ENCODE measurements around the gene COL11A2.
"Not testable (repeated sequence)": the region's sequence is repeated elsewhere in the genome, so short reads cannot be mapped to it uniquely, and the experiment has no call there.

The COL11A2 gene

DNA sequence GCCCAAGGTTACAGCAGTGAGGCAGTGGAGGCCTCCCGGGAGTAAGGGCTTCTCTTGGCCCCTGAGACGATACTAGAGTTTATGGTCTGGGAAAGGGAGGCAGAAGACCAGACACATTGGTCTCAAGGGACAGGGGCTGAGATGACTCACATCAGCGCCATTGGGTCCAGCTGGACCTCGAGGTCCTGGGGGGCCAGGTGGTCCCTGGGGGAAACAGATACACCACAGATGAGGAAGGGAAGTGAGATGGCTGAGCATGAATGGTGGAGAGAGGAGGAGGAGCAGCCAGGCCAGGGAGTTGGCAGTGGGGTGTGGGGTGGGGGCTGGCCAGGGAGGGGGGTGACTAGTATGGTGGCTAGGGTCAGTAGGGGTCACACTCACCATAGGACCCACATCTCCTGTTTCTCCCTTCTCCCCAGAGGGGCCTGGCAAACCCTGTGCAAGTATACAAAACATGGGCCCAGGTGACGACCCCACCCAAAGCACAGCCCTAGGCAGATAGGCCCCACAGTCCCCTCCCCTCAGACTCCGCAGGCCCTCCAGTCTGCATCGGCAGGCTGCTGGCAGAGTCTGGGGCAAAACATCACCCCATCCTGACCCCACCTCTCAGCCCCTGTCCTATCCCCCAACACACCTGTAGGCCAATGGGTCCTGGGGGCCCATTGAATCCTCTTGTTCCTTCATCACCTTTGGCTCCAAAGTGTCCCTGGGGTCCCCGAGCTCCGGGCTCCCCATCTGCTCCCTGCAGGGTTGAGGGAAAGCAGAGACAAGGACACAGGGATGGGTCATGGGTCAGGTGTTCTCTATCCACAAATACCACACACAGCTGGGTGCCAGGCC is 21.9 kb downstream of the COL11A2 start:
- no peak for DNase-seq

GRCh38 chr6:33169291-33170175 is 22.7 kb downstream of the COL11A2 start:
- no peak for DNase-seq

DNA sequence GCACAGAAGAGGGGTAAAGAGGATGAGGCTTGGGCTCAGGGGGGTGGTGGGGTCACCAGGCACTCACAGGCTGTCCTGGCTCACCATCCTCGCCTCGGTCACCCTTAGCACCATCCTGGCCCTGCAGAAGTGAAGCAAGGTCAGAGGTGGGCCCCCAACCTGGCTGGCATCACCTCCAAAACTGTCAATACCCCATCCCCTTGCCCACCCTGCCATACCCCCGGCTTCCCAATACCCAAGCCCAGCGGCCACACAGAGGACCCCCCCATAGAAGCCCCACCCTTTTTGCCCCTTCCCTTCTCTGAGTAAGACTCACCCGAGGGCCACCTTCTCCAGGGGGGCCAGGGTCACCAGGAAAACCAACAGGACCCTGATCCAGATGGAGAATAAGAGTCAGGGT is 23.6 kb downstream of the COL11A2 start:
- DNase-seq: no peak

GRCh38 chr6:33168284-33168601 is 24.0 kb downstream of the COL11A2 start:
- DNase-seq: no peak

- DNase-seq: no peak
Observed at GRCh38 chr6:33167374-33168283, 24.6 kb downstream of the COL11A2 start.

GRCh38 chr6:33166811-33167210 is 25.5 kb downstream of the COL11A2 start:
- no peak for DNase-seq

DNA sequence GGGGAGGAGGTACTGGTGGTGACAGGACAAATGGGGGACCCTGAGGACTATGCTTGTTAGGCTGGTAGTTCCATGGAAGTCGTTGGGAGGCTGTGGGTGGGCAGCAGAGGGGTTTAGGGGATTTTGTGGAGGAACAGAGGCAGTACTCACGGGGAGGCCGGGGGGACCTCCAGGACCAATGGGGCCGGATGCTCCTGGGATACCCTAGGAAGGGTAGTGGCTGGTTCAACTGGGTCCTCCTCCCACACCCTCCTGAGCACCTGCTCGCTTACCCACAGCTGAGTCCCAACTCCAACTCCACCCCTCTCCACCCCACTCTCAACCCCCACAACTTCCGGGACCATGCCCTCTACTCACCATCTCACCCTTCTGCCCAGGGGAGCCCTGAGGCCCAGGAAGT is 25.9 kb downstream of the COL11A2 start:
- DNase-seq: no peak

DNA sequence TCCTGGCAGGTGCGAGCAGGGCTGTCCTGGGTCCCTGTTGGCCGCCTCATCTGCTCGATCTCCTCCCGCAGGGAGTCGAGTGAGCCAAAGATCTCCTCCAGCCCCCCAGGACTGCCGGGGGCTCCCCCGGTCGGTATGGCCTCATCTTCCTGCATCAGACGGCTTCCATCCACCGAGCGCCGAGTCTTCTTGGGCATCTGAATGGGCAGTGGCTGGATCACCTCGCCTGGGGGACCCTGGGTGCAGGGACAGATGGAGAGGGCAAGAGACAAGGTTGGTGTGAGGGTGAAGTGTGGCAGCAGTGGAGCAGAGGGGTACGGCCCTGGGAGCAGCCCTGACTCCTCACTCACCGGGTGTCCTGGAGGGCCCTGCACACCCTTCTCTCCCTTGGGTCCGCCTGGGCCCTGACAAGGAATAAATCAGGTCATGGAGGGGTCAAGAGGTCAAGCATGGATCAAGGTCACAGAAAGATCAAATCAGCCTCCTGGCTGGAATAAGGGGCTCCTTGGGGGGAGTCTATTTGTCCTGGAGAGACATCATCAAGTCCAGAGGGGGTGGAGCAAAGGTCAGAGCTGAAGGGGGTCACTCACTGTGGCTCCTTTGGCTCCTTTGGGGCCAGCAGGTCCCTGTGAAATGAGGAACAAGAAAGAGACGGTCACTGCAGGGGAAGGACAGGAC is 26.5 kb downstream of the COL11A2 start:
- DNase-seq: no peak

DNA sequence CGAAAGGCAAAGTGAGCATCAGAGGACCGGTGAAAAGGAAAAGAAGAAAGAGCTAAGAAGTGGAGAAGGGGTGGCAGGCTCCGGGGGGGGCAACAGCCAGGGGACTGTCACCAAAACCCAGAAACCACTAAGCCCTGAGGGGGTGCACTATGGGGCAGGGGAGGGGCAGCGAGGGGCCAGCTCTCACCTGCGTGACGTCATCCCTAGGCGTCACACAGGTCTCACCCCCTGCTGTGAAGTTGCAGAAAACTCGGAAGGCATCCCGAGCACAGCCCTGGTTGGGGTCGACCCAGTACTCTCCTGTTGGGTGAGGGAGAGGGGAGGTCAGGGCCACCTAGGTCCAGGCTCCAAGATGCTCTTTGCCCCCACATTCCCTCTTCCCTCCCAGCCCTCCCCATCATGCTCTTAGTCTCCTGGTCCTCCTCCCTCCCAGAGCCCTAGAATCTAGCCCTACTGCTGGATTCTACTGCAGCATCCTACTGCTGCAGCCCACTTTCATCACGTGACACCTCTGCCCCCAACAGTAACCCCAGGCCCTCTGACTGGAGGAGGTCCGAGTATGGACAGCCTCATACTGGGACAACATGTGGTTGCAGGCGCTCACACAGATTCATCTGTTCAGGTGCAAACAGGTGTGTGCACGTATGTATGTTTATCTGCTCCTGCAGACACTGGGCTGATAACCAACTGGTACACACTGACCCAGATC is 27.4 kb downstream of the COL11A2 start:
- DNase-seq: no peak

- no peak for DNase-seq
Observed at GRCh38 chr6:33164176-33164575, 28.1 kb downstream of the COL11A2 start.

- no peak for DNase-seq
Observed at GRCh38 chr6:33163540-33163939, 28.7 kb downstream of the COL11A2 start.

GRCh38 chr6:33161354-33162331 is 30.6 kb downstream of the COL11A2 start:
- peak; percentile 76 to 83 for DNase-seq

DNA sequence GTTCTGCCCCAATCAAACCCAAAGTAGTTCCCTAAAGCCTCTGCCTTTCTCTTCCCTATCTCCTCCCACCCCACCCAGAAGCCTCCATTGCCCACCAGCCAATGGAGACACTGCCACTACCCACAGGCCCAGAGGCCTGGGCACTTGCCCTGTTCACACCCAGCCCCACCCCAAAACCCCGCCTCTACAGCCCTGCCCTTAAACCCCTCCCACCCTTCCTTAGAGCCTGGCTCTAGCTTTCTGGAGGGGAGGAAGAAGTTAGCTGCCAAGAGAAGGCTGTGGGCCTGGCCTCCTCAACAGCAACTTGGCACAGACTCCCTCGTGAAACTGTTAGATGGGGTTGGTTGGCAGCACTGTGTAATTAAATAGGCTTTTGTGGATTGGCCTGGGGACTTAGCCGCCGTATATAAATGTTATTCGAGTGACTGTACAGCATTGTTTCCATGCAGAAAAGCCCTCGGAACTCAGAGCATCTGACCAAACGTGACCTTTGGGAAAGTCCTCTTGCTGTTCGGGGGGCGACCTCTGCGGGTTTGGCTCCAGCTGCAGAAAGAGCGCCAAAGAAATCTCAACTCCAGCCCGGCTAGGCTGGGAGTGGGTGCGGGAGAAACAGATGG is 31.4 kb downstream of the COL11A2 start:
- no peak for DNase-seq

GRCh38 chr6:33160096-33160495 is 32.2 kb downstream of the COL11A2 start:
- DNase-seq: no peak

DNA sequence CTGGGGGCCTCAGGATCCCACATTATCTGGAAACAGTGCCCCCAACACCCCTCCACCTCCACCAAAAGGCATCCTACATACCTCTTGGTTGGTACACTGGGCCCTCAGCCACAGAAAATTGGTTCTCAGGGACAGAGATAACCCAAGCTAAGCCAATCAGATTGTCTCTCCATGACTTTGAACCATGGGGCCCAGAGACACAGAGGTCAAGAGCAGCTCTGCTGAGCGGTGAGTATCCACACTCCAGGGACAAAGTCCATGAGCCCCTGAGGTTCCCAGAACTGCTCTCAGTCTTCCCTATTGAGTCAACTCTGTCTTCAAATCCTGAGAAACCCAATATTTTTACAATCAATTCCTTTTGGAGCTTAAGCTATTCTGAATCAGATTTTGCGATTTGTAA is 35.3 kb downstream of the COL11A2 start:
- no peak for DNase-seq

- no peak for DNase-seq
Observed at GRCh38 chr6:33156561-33156960, 35.7 kb downstream of the COL11A2 start.

GRCh38 chr6:33154349-33154748 is 37.9 kb downstream of the COL11A2 start:
- no peak for DNase-seq

DNA sequence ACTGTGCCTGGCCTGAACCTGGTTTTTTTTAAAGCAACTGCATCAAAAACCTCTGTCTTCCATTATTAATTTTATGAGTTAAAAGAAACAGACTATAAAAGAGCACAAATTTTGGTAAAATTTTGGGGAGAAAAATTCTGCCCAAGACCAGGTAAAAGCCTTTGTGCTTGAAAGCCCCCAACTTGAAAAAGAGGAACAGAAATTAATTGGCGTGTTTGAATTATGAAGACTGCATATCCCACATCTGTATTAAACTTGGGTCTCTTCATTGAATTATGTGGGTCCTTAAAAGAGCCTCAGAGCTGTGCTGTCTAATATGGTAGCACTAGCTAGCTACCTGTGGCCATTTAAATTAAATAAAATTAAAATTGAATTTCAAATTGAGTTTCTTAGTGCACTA is 41.2 kb downstream of the COL11A2 start:
- DNase-seq: no peak

- DNase-seq: not testable (repeated sequence)
Observed at GRCh38 chr6:33150560-33150959, 41.7 kb downstream of the COL11A2 start.
